GM19438 (cell line): ENCODE results near the gene RNF217.
"Not testable (repeated sequence)": the region's sequence is repeated elsewhere in the genome, so short reads cannot be mapped to it uniquely, and the experiment has no call there.

ENCODE experiments used
- ATAC-seq: cut with Tn5 transposase; IDR thresholded peaks from one replicate; pipeline ENCODE4 v1.9.1; 2021; ENCODE audit warnings: low read depth; ENCODE audit not compliant: unreplicated experiment

Gene RNF217

DNA sequence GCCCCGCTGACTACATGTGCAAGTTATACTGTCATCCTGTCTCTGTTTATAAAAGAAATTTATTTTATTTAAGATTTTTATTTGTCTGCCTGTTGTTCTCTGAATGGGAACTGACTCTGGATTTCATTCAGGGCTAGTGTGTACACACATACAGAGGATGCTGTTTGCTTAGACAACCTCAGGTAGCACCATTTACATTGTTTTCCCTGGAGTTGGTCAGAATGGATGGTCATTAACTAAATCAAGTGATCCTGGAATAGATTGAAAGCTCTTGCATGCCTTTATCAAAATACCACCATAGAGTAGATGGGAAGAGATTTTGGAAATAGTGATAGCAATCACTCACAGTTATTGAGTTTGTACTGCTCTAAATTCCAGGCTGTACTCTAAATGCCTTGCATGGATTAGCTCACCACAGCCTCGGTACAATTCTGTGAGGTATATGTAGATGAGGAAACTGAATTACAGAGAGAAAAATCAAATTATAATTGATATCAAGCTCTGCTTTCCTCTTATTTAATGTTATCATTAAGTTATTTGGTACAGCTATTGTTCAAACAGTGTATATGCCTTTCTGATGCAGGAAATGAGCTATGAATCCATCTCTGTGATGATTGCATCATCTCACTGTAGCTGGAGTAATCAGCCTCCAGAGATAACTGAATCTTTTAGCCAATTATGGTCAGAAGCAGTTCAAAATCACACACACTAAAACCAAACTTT, 51.9 kb downstream of the RNF217 start:
- ATAC-seq: no peak

DNA sequence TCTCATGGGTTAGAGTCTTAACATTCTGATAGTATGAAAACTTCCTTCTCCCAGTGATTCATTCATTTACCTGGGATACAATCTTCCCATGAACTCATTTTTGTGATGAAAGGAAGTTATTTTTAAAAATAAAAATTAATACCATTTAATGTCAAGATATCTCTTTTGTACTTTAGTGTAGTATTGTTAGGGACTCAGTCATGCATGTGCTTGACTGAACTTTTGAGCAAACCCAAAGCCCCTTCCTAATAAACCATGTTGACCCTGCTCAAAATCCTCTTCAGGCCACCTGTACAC, 52.4 kb downstream of the RNF217 start:
- no peak for ATAC-seq

DNA sequence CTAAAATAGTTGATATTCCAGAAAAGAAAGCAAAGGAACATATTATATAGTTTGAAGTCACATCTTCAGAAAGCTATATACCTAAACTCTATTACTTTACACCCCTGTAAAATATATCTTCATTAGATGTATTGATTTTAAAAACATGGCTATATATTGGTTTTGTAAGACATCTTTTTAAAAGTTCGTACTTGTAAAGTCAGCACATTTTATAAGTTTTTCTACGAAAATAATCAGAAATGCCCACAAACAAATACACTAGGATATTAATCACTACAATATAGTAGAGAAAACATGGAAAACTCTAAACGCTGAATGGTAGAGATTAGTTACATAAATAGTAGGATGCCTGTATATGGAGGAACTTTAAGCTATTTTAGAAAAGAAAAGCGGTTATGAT, 52.9 kb downstream of the RNF217 start:
- ATAC-seq: no peak

DNA sequence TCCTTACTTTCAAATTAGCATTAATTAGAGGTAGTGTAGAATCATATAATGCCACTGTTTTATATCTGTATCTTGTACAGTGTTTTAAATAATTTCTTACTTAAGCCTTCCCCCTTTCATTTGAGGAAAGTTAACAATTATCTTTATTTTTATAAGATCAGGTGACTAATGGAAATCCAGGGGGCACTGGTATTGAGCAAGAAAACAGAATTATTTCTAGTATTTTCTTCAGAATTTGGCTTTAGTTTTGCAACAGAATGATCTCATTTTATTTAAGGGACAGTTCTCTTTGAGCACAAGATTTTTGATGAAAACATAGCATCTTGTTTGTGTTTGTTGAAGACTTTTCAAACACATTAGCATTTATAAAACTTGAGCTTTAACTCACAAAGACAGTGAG, 55.9 kb downstream of the RNF217 start:
- no peak for ATAC-seq

DNA sequence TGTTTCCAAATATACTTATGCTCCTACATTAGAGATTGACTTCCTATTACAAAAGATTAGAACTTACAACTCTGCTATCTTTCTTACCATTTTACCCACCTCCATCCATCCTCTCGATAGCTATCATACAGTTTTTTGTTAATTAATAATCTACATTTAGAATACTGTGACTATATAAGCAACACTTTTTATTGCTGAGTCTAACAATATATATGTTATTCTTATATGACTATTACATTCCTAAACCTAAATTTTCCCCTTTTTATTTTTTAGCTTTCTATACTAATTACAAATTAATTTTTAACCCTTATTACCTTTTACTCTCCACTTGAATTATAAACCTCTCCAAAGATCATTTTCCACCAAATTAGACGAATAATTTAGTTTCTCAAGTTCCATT, 57.0 kb downstream of the RNF217 start:
- ATAC-seq: no peak

DNA sequence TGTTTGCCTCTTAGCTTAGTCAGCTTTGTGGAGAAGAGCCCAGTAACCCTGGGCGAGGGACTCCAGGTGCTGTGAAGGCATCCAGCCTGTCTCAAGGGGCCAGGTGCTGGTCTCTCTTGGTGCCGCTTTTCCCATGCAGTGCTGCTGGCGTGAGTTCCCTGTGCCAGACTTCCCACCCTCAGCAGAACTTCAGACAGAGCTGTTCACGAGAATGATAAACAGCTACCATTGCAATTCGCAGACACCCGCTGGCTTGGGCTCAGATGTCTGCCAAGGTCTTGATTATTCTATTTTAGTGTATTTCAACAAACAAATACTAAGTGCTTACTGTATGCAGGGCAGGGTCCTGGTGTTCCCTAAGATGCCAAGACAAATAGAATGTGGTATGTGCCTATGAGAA, 57.7 kb downstream of the RNF217 start:
- no peak for ATAC-seq

DNA sequence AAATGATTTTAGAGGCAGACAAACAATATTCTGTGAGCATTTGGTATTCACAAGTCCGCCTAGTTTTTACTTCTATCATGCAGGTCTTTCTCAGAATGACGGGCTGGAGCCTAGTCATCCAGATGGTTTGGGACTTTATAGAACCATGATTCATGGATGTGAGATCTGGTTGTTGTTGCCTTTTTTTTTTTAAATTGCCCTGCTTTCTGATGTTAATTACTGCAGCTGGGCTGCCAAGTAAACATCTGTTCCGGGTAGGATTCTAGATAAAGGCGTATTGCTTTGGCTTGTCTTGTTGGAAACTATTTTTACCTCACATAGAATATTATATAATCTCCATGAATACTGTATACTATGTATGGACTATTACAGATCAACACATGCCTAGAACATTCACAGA, 58.1 kb downstream of the RNF217 start:
- ATAC-seq: no peak

DNA sequence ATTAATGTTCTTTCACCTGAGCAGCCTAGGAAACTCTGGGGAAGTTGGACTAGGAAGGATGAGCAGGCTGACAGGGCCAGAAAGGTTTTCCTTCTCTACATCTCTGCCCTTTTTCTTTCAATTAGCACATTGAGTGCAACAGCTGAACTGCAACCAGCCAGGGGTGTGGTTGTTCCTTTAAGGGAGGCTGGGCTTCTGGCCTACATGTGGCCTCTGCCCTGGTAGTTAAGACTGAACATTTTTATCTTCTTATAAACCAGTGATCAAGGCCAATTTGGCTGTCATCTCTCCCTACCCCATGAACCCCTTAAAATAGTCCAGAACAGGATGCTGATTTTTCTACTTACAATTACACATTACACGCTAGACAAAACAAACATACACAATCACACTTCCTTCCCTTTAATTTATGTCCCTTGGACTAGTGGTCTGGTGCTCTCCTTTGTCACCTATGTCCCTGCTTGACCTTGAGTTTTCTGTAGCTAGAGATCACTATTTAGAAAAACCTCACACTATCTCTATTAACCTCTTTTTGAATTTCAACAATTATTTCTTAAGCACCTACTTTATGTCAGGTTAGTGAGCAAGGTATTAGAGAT, 60.3 kb downstream of the RNF217 start:
- ATAC-seq: no peak

DNA sequence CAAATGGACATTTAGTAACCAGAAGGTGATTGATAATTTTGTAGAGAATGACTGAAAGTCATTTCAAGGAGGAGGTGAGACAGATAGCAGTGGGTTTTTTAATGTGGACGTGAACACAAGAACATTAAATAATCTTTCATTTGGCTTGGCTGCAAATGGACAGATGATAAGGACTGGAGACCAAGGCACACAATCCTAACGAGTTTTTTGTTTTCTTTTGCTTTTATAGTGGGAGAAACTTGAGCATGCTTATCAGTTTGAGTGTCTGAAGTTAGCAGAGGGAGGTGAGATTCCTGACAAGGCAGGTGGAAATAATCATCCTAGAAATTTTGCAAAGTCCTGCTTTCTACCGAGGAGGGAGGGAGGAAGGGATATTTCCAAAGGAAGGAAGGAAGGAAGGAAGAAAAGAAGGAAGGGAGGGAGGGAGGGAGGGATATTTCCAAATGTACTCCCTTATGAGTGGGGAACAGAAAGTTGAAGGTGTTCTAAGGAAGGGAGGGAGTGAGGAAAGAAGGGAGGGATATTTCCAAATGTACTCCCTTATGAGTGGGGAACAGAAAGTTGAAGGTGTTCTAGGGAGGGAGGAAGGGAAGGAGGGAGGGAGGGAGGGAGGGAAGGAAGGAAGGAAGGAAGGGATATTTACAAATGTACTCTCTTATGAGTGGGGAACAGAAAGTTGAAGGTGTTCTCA, 63.1 kb downstream of the RNF217 start:
- no peak for ATAC-seq

DNA sequence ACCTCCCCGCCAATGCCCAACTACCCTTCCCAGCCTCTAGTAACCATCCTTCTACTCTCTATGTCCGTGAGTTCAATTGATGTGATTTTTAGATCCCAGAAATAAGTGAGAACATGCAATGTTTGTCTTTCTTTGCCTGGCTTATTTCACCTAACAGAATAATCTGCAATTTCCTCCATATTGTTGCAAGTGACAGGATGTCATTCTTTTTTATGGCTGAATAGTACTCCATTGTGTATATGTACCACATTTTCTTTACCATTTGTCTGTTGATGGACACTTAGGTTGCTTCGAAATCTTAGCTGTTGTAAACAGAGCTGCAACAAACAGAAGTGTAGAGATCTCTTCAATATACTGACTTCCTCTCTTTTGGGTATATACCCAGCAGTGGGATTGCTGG, 65.0 kb downstream of the RNF217 start:
- ATAC-seq: no peak

DNA sequence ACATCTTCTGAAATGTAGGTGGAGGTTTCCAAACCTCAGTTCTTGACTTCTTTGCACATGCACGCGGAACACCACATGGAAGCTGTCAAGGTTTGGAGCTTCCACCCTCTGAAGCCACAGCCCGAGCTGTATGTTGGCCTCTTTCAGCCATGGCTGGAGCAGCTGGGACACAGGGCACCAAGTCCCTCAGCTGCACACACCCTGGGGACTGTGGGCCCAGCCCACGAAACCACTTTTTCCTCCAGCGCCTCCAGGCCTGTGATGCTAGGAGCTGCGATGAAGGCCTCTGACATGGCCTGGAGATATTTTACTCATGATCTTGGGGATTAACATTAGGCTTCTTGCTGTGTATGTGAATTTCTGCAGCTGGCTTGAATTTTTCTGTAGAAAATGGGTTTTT, 68.7 kb downstream of the RNF217 start:
- ATAC-seq: no peak

DNA sequence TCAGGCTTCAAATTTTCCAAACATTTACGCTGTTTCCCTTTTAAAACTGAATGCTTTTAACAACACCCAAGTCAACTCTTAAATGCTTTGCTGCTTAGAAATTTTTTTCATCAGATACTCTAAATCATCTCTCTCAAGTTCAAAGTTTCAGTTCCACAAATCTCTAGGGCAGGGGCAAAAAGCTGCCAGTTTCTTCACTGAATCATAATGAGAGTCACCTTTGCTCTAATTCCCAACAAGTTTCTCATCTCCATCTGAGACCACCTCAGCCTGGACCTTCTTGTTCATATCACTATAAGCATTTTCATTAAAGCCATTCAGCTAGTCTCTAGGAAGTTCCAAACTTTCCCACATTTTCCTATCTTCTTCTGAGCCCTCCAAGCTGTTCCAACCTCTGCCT, 69.1 kb downstream of the RNF217 start:
- no peak for ATAC-seq

DNA sequence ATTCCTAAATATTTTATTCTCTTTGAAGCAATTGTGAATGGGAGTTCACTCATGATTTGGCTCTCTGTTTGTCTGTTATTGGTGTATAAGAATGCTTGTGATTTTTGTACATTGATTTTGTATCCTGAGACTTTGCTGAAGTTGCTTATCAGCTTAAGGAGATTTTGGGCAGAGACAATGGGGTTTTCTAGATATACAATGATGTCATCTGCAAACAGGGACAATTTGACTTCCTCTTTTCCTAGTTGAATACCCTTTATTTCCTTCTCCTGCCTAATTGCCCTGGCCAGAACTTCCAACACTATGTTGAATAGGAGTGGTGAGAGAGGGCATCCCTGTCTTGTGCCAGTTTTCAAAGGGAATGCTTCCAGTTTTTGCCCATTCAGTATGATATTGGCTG, 72.7 kb downstream of the RNF217 start:
- ATAC-seq: not testable (repeated sequence)

DNA sequence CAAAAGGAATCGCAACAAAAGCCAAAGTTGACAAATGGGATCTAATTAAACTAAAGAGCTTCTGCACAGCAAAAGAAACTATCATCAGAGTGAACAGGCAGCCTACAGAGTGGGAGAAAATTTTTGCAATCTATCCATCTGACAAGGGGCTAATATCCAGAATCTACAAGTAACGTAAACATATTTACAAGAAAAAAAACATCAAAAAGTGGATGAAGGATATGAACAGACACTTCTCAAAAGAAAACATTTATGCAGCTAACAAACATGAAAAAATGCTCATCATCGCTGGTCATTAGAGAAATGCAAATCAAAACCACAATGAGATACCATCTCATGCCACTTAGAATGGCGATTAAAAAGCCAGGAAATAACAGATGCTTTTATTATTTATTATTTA, 74.2 kb downstream of the RNF217 start:
- not testable (repeated sequence) for ATAC-seq

DNA sequence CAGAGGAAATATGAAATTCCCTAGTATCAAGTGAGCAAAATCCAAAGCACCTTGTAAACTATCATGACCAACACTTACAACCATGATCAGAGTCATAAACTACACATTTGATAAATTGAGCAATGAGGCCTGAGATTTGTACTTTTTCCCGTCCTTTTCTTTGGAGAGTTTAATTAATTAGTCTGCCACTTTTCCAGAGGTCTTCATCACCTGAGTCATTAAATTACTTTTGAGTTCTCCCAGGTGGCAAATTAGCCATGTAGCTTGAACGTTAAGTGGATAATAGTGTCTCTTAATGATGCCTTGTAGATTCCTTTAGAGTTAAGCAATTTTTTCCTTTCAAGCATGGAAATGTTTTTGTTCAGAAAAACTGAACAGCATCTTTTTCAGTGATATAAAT, 75.6 kb downstream of the RNF217 start:
- ATAC-seq: no peak

DNA sequence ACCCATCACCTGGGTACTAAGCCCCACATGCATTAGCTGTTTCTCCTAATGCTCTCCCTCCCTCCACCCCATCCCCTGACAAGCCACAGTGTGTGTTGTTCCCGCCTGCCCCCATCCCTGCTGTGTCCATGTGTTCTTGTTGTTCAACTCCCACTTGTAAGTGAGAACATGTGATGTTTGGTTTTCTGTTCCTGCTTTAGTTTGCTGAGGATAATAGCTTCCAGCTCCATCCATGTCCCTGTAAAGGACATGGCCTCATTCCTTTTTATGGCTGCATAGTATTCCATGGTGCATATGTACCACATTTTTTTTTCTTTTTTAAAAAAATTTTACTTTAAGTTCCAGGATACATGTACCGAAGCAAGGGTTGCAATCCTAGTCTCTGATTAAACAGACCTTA, 76.7 kb downstream of the RNF217 start:
- no peak for ATAC-seq

DNA sequence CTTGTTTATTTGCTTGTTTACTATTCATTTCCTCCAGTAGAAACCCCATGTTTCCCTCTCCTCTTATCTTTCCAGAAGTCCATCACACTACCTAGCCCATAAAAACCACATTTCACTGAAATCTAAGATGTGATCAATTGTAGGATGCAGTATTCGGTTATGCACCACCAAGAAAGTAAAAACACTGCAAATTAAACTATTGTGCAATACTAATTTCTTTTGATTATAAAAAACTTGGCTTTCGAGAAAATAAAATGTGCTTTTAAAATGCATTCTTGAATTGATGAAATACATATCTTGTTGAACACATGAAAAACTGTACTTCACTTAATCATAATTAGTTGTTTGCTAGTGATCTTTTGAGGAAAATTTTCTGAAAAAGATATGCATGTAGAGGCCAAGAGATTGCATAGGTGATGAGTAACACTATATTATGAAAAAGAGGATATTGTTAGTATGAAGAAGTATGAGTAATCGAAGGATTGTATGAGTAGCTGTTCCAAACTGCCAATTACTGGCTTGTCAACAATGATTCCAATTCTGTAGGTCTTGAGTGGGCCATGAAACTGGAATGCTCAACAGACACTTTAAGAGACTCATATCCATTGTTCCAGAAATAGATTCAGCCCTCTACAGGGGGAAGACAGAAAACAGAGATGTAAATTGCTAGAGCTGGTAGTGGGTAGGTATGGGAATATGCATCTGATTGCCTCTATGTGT, 79.7 kb downstream of the RNF217 start:
- ATAC-seq: no peak

DNA sequence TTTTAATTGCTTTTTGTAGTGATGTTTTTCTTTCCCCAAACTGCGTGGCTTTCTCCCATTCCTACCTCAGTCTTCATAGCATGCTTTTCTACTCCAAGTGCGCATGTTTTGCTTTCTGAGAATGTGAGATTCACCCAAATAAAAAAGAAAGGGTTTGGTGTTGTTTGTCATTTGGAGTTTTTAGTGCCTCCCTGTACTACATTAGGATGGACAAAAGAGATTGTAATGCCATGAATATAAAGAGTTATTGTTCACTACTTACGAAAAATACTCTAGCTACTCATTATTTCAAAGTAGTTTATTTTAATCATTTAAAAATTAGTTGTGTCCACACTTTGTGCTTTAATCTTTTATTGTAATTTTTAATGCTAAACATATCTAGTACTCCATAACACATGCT, 81.8 kb downstream of the RNF217 start:
- ATAC-seq: no peak

DNA sequence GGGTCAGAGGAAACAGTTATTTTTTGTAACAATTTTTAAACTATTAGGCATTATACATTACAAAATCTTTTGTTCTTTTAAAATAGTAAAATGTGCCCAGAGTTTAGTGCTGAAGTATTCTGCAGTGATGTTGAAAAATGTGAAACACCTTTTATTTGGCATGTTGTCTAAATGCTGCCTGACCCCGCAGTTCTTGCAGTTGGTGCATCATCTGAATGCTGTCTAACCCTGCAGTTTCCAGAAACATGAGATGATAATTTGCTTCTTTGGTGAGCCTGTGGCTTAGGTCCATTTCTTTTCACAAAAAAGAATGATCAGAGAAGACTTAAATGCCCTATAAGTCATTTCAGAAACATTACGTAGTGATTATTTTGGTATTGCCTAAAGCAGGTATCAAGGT, 82.4 kb downstream of the RNF217 start:
- ATAC-seq: no peak

DNA sequence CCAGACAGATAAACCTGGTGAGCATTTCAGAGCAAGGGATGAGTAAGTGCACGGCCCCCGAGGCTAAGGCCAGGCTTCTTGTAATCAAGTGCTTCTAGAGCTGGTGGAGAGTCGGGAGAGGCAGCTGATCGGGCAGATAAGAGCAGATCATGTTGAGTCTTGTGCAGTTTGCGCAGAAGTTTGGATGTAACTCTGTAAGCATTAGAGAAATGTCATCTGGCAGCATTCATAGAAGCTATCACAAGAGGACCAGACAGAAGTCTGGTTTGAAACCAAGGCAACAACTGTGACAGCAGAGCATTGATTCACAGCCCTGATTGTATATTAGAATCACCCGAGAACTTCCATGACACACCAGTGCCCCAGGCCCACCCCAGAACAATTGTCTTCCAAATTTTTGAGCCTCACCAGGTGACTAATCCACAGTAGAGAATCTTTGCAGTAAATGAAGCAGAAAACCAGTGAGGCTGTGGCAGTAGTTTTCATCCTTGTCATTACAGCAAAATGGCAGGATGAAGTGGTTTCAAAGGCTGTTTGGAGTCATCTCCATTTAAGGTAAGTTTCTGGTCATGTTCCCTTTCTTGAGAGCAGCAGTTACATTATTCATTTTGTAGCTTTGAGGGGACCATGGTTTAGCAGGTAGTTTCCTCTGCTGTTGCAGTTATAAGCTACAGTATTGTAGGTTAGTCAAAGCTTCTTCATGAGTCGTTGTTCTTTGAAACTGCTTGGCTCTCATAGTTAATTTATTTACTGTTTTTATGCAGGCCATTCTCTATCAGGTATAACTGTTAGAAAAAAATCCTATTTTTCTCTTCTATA, 84.1 kb downstream of the RNF217 start:
- no peak for ATAC-seq

DNA sequence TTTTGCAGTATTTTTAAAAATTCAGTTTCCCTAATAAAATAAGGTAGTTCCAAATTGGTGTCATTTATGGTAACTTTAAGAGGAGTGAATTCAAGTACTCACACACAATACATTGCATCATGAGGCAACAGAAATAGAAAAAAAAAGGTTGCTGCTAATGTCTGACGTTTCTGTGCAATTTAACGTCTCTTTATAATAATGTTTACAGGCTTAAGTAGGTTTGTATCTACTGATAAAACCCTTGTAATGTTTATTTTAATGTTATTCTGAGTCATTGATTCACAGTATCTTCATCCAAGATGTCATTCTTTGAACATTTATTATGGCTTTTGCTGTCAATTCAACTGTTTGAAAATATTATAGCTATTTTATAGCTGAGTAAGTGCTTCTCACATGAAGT, 86.0 kb downstream of the RNF217 start:
- no peak for ATAC-seq
